GM18519 (cell line): ENCODE measurements around the gene DUS1L.

ENCODE experiments used
- ATAC-seq: cut with Tn5 transposase; IDR thresholded peaks from one replicate; pipeline ENCODE4 v1.9.1; 2021; ENCODE audit warnings: mild to moderate bottlenecking, moderate library complexity; ENCODE audit not compliant: unreplicated experiment, low FRiP score

Gene DUS1L

DNA sequence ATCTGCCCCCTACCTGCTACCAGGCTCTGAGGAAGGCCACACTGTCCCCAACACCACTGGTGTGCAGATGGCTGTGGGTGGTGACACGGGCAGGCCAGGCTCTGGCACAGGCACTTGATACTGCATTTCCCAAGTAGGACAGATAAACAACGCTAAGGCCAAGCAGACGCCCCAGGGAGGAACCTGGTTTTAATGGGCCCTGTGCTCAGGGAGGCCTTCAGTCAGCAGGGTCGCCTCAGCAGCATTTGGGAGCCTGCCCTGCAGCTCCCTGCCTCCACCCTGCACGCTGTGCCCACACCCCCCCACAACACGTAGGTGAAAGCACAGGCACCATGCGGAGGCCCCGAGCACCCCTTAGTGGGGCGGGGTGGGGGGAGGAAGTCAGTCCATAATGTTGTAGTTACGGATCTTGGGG lies 35.7 kb upstream of the DUS1L start:
- ATAC-seq = no peak

DNA sequence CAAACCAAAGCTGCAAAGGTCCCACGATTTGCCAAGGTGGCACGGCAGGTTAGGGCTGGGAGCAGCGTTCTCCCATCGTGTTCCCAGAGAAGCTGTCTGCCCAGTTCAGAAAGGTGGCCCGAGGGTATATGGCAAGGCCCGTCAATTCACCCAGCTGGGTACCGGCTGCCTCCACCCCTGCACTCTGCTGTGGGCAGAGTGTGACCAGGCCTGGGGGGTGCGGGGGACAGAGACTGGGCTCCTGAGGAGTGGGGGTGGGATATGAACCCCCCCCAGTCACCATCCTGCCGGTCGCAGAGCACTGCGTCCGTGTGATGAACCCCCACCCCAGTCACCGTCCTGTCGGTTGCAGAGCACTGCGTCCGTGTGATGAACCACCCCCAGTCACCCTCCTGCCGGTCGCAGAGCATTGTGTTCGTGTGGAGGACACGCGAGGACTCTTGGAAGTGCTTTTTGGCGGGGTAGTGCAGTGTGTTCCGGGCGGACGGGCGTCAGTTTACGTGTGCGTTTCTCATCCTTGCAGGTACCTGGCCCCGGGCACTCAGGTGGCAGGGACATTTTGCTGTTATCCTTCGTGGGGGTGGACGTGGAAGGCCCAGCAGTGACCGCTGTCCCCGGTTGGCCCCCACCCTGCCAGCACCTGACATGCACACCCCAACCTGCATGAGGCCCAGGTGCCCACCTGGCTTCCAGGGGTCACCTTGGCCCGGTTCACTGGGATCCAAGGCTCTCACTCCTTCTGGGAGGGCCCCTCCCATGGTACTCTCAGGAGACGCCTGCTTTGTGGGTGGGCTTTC lies 35.1 kb upstream of the DUS1L start:
- ATAC-seq = no peak

DNA sequence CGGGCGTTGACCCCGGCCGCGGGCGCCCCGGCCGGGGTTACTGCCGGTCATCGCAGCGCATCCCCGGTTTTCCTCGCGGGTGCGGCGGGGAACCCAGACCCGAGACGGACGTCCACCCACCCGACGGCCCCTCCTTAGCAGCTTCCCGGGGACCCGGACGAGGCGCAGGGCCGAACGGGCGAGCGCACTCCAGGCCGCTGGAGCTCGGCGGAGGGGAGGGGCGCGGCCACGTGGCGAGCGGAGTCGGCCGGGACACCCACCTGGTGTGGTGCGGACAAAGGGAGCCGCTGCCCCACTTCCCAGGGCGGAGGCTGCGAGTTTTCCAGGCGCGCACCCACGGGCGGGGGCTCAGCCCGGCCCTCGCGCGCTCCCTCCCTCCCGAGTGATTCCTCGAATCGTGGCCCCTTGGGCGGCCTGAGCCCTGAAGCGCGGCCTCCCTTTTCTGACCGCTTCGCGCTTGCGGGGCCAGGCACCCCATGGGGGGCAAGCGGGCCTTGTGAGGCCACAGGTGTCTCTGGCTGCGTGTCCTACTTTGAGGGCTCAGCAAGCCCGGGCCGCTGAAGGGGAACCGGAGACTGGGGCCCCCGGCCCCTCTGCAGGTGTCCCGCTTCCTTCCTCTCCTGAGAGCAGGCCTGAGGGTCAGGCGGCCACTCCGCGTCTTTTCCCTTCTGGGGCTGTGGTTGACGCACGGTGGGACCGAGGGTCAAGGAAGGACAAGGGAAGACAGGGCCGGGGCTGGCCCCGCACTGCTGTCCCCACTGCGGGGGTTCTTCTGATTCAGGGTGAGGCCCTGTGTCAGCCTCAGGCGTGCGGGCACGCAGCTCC lies 33.5 kb upstream of the DUS1L start:
- peak; percentile 0 for ATAC-seq

GRCh38 chr17:82098169-82098938 lies 32.8 kb upstream of the DUS1L start, which contains the start of gene FASN:
TSS of gene FASN (minus strand) at chr17:82098236. CDS start at chr17:82096445, 1,791 bp downstream.
- peak; percentile 54 for ATAC-seq

- ATAC-seq = no peak
These were observed 32.2 kb upstream of the DUS1L start for GRCh38 chr17:82097919-82098168.

DNA sequence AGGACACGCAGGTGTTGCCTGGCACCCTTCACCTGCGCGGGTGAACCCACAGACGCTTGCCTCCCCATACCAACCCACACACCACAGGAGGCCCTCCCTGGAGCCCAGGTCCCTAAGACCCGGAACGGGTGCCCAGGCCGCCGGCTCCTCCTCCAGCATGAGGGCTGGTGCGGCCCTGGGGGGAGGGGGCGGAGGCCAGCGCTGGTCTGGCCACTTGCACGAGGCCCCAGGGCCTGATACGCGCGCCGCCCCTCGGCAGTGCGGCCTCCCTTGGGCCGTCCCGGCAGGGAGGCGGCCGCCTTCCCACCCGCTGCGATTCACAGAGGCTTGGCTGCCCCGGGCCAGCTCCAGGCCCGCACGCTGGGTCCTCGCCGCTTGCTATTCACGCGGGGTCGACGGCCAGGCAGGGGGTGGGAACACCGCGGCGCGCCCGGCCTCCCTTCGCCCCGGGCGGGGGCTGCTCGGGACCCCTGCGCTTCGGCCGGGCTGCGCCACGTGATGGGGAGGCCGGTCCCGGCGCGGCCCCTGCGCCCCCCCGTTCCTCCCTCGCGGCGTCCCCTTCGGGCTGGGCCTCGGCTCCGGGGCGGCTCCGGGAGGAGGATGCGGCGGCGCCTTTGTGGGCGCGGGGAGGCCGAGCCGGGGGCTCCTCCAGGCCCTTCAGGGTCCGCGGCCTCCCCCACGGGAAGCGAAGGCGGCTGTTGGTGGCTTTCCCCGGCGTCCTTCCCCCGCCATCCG lies 31.7 kb upstream of the DUS1L start:
- ATAC-seq = no peak

GRCh38 chr17:82096709-82097183 lies 31.1 kb upstream of the DUS1L start:
- no peak for ATAC-seq

DNA sequence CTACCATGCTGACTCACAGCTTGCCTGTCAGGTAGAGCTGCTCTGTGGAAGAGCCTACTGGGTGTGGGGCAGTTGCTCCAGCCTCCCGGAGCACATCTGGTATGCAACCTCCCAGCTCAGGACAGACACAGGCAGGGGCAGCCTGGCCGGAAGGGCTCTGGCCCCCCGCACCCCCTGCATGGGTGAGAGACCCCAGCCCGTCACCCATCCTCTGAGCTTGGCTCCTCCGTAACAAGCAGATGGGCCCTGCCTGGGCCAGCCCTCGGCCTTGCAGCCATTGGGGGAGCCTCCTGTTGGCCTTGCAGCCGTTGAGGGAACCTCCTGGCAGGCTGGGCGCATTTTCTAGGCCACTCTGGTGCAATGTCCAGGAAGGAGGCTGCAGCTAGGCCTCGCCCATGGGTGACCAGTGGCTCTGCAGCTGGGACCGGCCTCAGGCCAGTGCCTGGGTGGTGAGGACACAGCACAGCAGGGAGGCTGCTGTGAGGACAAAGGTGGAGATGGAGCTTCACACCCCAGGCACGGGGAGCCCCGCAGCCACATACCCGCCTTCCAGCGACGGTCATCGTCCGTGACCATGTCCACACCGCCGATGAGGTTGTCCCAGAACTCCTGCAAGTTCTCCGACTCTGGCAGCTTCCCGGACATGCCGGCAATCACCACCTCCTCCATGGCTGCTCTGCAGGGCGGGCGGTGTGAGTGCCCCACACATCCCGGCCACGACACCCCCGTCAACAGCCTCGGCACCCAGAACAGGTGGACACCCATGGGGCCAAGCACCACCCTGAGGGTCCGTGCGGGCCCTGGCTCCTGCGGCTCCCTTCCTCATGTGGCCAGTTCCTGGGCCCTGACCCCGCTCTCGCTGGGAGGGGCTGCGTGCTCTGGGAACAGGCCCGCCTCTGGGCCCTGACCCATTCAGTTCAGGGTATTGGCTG lies 30.4 kb upstream of the DUS1L start:
- no peak for ATAC-seq

DNA sequence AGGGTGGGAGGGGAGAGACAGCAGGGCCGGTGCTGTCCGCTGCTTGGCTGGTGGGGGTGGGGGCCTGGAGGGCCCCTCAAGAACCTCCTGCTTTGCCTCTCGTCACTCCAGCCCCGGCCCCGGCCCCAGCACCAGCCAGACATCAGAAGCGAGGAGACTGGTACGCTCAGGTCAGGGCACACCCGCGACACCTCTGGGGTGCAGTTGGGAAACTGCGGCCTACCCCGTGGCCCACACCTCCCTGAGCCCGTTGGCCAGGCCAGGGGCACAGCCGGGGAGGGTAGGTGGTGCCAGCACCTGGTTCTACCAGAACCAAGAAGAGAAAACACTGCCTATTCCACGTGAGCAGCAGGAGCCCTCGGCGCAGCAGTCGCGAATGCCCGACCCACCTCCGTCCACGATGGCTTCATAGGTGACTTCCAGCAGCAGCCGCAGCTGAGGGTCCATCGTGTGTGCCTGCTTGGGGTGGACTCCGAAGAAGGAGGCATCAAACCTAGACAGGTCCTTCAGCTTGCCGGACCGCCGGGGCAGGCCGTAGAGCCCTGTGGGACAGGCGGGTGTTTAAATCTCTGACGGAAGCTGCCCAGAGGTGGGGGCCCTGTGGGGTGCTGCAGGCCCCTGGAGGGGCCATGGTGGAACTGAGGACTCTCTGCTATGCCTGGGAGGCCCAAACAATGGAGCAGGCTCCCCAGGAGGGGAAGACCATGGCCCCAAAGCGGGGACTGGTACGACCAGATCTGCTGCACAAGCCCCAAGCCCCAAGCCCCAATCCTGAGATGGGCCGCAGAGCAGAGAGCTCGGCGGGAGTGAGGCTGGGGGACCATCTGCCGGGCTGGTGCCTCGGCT lies 29.6 kb upstream of the DUS1L start:
- ATAC-seq = no peak

GRCh38 chr17:82092995-82093751 lies 27.6 kb upstream of the DUS1L start:
- no peak for ATAC-seq

- no peak for ATAC-seq
These were observed 27.0 kb upstream of the DUS1L start for GRCh38 chr17:82092628-82092994.

DNA sequence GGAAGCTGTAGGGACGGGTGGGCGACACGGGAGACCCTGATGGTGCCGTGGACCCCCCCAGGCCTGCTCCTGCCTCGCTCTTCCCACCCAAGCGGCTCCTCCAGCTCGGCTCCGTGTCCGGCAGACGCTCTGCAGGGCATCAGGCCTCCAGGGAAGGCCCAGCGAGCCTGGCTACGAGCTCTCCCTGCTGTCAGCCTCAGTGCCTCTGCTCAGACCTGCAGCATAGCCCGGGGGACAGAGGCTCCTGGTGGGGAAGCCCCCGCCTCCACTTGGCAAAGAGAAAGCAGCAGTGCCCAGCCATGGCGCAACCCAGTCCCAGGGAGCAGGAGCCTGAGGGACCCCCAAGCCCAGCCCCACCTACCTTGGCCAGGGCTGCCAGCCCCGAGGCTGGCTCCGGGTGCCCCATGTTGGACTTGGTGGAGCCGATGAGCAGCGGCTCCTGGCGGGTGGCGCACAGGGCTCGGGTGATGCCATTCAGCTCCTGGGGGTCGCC lies 26.5 kb upstream of the DUS1L start:
- ATAC-seq = no peak

DNA sequence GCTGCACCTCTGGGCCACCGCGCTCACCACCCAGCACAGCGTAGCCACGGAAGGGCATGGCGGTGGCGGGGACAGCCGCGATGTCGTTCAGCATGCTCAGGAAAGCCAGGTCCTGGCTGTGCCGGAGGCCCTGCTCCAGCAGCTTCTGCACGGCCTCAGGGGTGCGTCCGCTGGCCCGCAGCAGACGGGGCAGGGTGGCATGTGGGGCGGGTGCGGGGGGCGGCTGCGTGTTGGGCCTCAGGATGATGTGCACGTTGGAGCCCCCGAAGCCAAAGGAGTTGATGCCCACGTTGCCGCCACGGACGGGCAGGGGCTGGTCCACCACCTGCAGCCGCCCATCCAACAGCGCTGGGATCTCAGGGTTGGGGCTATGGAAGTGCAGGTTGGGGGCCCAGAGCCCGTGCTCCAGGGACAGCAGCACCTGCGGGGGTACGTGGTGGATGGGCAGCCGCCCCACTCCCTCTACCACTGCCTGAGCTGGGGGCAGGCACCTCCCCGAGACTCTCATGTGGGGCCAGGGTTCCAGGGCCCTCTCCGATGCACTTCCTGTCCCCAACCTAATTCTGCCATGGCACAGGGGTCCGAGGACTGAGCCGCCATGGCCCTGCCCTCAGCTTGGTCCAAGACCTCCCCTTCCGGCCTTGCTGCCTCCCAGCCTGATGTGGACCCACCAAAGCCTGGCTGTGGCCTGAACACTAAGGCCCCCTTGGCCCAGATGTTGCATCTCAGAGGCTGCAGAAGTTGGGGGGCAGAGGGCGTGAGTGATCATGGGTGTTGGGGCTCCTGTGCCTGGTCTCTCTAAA lies 25.9 kb upstream of the DUS1L start:
- ATAC-seq = no peak

DNA sequence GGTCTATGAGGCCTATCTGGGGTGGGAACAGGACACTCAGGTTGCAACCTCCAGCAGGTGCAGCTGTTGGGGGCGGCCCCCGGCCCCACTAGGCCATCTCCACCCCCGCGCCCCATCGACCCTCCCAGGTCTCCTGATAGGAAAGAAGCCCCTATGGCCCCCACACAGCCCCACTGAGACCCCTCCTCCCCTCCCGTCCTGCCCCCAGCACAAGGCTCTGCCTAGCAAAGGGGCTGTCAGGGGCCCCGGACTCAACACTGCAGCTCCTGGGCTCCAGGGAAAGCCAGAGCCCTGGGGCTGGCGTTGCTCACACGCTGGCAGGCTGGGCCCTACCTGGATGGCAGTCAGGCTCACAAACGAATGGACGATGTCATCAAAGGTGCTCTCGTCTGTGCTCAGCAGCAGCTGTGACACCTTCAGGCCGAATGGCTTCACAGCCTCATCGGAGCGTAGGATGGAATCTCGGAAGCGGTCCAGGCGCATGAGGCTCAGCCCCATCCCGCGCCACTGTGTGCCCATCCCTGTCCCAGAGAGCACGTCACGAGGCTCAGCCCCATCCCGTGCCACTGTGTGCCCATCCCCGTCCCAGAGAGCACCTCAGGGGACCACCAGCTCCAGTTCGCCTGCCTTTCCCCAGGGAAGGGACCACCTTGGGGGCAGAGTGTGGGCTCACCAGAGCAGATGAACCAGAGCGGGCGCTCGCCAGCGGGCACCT lies 25.1 kb upstream of the DUS1L start:
- no peak for ATAC-seq

- no peak for ATAC-seq
These were observed 24.3 kb upstream of the DUS1L start for GRCh38 chr17:82089723-82090548.
